ENCODE measurements around the gene GLCE.

Gene GLCE

GRCh38 chr15:69154078-69154477, 6.4 kb upstream of the GLCE start:
- TF ChIP-seq CTCF (IDR thresholded peaks at IDR 0.05; ENCODE audit: low read depth, low read length, missing control alignments), result no peak
- Histone ChIP-seq H3K27ac (peak overlapping the region; percentile 29), H3K36me3 (replicated peaks) (no peaks in the 10 kb centered on the region), H3K27me3 (replicated peaks) (no peaks in the 10 kb centered on the region), H3K4me3 (ENCODE audit: low read depth, low read length) (no peak overlapping the region)
- no peak for DNase-seq
- in situ Hi-C loops (cut with HindIII; ENCODE audit: low pct_ligation_motif_present, low sequenced_read_pairs), result no loop called here

GRCh38 chr15:69154684-69155083, 5.8 kb upstream of the GLCE start:
- no peaks in the 10 kb centered on the region for H3K27me3 ChIP-seq (replicated peaks)
- peak overlapping the region; percentile 29 for H3K27ac ChIP-seq
- no peak overlapping the region for H3K4me3 ChIP-seq (ENCODE audit: low read depth, low read length)
- no peaks in the 10 kb centered on the region for H3K36me3 ChIP-seq (replicated peaks)
- TF ChIP-seq CTCF (IDR thresholded peaks at IDR 0.05; ENCODE audit: low read depth, low read length, missing control alignments), result no peak
- DNase-seq, result peak; percentile 81
- in situ Hi-C loops (cut with HindIII; ENCODE audit: low pct_ligation_motif_present, low sequenced_read_pairs), result no loop called here

GRCh38 chr15:69156736-69157381, 3.6 kb upstream of the GLCE start:
- H3K27me3 ChIP-seq (replicated peaks), result no peaks in the 10 kb centered on the region
- H3K36me3 ChIP-seq (replicated peaks), result no peaks in the 10 kb centered on the region
- no peak for DNase-seq
- no peak overlapping the region for H3K4me3 ChIP-seq (ENCODE audit: low read depth, low read length)
- in situ Hi-C loops (cut with HindIII; ENCODE audit: low pct_ligation_motif_present, low sequenced_read_pairs), result no loop called here
- H3K27ac ChIP-seq, result no peak overlapping the region
- TF ChIP-seq CTCF (IDR thresholded peaks at IDR 0.05; ENCODE audit: low read depth, low read length, missing control alignments), result no peak

GRCh38 chr15:69158201-69158842, 2.1 kb upstream of the GLCE start:
- H3K27ac ChIP-seq, result no peak overlapping the region
- no peaks in the 10 kb centered on the region for H3K27me3 ChIP-seq (replicated peaks)
- in situ Hi-C loops (cut with HindIII; ENCODE audit: low pct_ligation_motif_present, low sequenced_read_pairs), result no loop called here
- DNase-seq, result no peak
- no peak for TF ChIP-seq CTCF (IDR thresholded peaks at IDR 0.05; ENCODE audit: low read depth, low read length, missing control alignments)
- H3K4me3 ChIP-seq (ENCODE audit: low read depth, low read length), result no peak overlapping the region
- H3K36me3 ChIP-seq (replicated peaks), result no peaks in the 10 kb centered on the region

GRCh38 chr15:69158843-69159240, 1.6 kb upstream of the GLCE start:
- in situ Hi-C loops (cut with HindIII; ENCODE audit: low pct_ligation_motif_present, low sequenced_read_pairs), result no loop called here
- Histone ChIP-seq H3K27me3 (replicated peaks) (no peaks in the 10 kb centered on the region), H3K4me3 (ENCODE audit: low read depth, low read length) (no peak overlapping the region), H3K36me3 (replicated peaks) (no peaks in the 10 kb centered on the region), H3K27ac (no peak overlapping the region)
- no peak for DNase-seq
- TF ChIP-seq CTCF (IDR thresholded peaks at IDR 0.05; ENCODE audit: low read depth, low read length, missing control alignments), result no peak

GRCh38 chr15:69159805-69160140, 662 bp upstream of the GLCE start:
- no peak for DNase-seq
- in situ Hi-C loops (cut with HindIII; ENCODE audit: low pct_ligation_motif_present, low sequenced_read_pairs), result no loop called here
- no peaks in the 10 kb centered on the region for H3K27me3 ChIP-seq (replicated peaks)
- H3K4me3 ChIP-seq (ENCODE audit: low read depth, low read length), result peak overlapping the region; percentile 81
- no peaks in the 10 kb centered on the region for H3K36me3 ChIP-seq (replicated peaks)
- H3K27ac ChIP-seq, result no peak overlapping the region
- TF ChIP-seq CTCF (IDR thresholded peaks at IDR 0.05; ENCODE audit: low read depth, low read length, missing control alignments), result no peak

All from brain microvascular endothelial cell (primary cell).